H1 (cell line): ENCODE measurements around the gene NADK2. TPM values are rescaled to one million over a fixed set of nuclear protein-coding genes. Genes with fewer than 3 reads are reported as not detected.
A peak's percentile ranks its signal among the peaks of the same experiment; 100 is the strongest.

ENCODE experiments used
- CTCF ChIA-PET: fragments of 300-600 bp; sonication (Branson Sonifier 250); formaldehyde crosslinking; loops from one replicate; lab custom pipeline; 2021; ENCODE audit not compliant: partially characterized antibody; lab: Charles Lee
- POLR2A ChIA-PET: fragments of 300-600 bp; sonication (Branson Sonifier 250); formaldehyde crosslinking; loops from one replicate; lab custom pipeline; 2021; ENCODE audit warnings: inconsistent platforms; ENCODE audit not compliant: partially characterized antibody; lab: Charles Lee
- DNase-seq, 2 experiments: peaks; one replicate each; pipeline versions ENCODE4 v3.0.0 to v3.0.0-alpha.2; 2010 to 2022; ENCODE audit warnings: low spot score in 2 of 2, low read depth in 1 of 2, mixed read lengths in 1 of 2
- FAIRE-seq: peaks from 2 replicates; lab custom pipeline; 2011; peaks lifted over from hg19 to GRCh38; lab: Jason Lieb, UNC
- H2AFZ ChIP-seq: 2 replicates; pipeline ENCODE4 v1.8.1; 2012; ENCODE audit warnings: low read length, inconsistent platforms
- H2AK5ac ChIP-seq: 2 replicates; pipeline ENCODE4 v1.6.1; 2013; ENCODE audit warnings: low read depth, low read length
- H2BK120ac ChIP-seq: replicated peaks from 2 replicates; pipeline ENCODE3; 2013; ENCODE audit warnings: low read depth, low read length, inconsistent platforms
- H2BK12ac ChIP-seq: 2 replicates; pipeline ENCODE4 v1.6.1; 2013; ENCODE audit warnings: low read depth, low read length
- H2BK15ac ChIP-seq: 2 replicates; pipeline ENCODE4 v1.6.1; 2013; ENCODE audit warnings: low read length
- H2BK20ac ChIP-seq: 2 replicates; pipeline ENCODE4 v1.6.1; 2013; ENCODE audit warnings: low read length
- H2BK5ac ChIP-seq: 2 replicates; pipeline ENCODE4 v1.6.1; 2013; ENCODE audit warnings: low read depth, low read length
- H3K14ac ChIP-seq: 2 replicates; pipeline ENCODE4 v1.6.1; 2013; ENCODE audit warnings: inconsistent platforms; ENCODE audit not compliant: insufficient read length
- H3K18ac ChIP-seq: 2 replicates; pipeline ENCODE4 v1.6.1; 2013; ENCODE audit warnings: low read length; ENCODE audit errors: extremely low read depth
- H3K23ac ChIP-seq: 2 replicates; pipeline ENCODE4 v1.6.1; 2013; ENCODE audit warnings: inconsistent platforms; ENCODE audit not compliant: insufficient read length
- H3K23me2 ChIP-seq: 2 replicates; pipeline ENCODE4 v1.6.1; 2013; ENCODE audit warnings: low read depth, low read length
- H3K27ac ChIP-seq: 2 replicates; pipeline ENCODE4 v1.6.1; 2011; ENCODE audit warnings: low read depth, low read length, inconsistent platforms
- H3K27me3 ChIP-seq, 4 experiments: replicated peaks in 1 of 4; 1 replicate in 1 of 4; 2 replicates in 3 of 4; pipeline versions ENCODE4 v1.6.1 to v1.8.1; 2011 to 2013; ENCODE audit warnings: low read length in 3 of 4, mild to moderate bottlenecking in 3 of 4, inconsistent platforms in 2 of 4, mixed read lengths in 2 of 4, moderate library complexity in 1 of 4; ENCODE audit not compliant: control insufficient read depth in 3 of 4, insufficient read depth in 3 of 4; ENCODE audit errors: extremely low read depth in 1 of 4
- H3K36me3 ChIP-seq, 4 experiments: 2 replicates each; pipeline versions ENCODE4 v1.6.1 to v1.8.1; 2011 to 2013; ENCODE audit warnings: mild to moderate bottlenecking in 4 of 4, low read length in 3 of 4, moderate library complexity in 2 of 4, control low read depth in 1 of 4, inconsistent platforms in 1 of 4; ENCODE audit not compliant: insufficient read depth in 4 of 4, control insufficient read depth in 2 of 4
- H3K4ac ChIP-seq: replicated peaks from 2 replicates; pipeline ENCODE3; 2013; ENCODE audit warnings: low read length, low read depth, mixed read lengths, inconsistent platforms; ENCODE audit not compliant: insufficient read length
- H3K4me1 ChIP-seq, 4 experiments: replicated peaks in 1 of 4; 1 replicate in 1 of 4; 2 replicates in 3 of 4; pipeline versions ENCODE4 v1.6.1 to v1.8.1; 2011 to 2013; ENCODE audit warnings: low read length in 3 of 4, inconsistent platforms in 2 of 4, mixed read lengths in 1 of 4; ENCODE audit not compliant: insufficient read depth in 4 of 4, control insufficient read depth in 3 of 4
- H3K4me2 ChIP-seq, 2 experiments: 2 replicates each; pipeline versions ENCODE4 v1.6.1 to v1.8.1; 2011 to 2013; ENCODE audit warnings: low read depth in 2 of 2, low read length in 2 of 2, control low read depth in 1 of 2, inconsistent platforms in 1 of 2, mild to moderate bottlenecking in 1 of 2; ENCODE audit not compliant: insufficient read depth in 1 of 2
- H3K4me3 ChIP-seq, 4 experiments: fragments of 200-600, 300-600 bp in 1 of 4; sonication (generic), shearing (Covaris generic), sonication (Bioruptor Twin) in 1 of 4; 2 replicates each; pipeline versions ENCODE4 v1.5.1 to v1.8.1; 2011 to 2016; ENCODE audit warnings: low read length in 4 of 4, low read depth in 3 of 4, control low read depth in 2 of 4, inconsistent platforms in 2 of 4, mild to moderate bottlenecking in 2 of 4, mixed read lengths in 1 of 4, moderate library complexity in 1 of 4; ENCODE audit not compliant: insufficient read depth in 2 of 4; ENCODE audit errors: extremely low read depth in 1 of 4
- H3K56ac ChIP-seq: replicated peaks from 2 replicates; pipeline ENCODE3; 2013; ENCODE audit warnings: low read depth, mild to moderate bottlenecking, mixed read lengths, low read length, inconsistent platforms; ENCODE audit not compliant: insufficient read length
- H3K79me1 ChIP-seq: 2 replicates; pipeline ENCODE4 v1.6.1; 2013; ENCODE audit warnings: low read depth, low read length, control low read depth
- H3K79me2 ChIP-seq, 2 experiments: 2 replicates each; pipeline versions ENCODE4 v1.6.1 to v1.8.1; 2012 to 2013; ENCODE audit warnings: low read length in 2 of 2, mild to moderate bottlenecking in 2 of 2, inconsistent platforms in 1 of 2; ENCODE audit not compliant: insufficient read depth in 2 of 2, control insufficient read depth in 1 of 2
- H3K9ac ChIP-seq, 4 experiments: replicated peaks in 1 of 4; 1 replicate in 1 of 4; 2 replicates in 3 of 4; pipeline versions ENCODE4 v1.6.1 to v1.8.1; 2011 to 2013; ENCODE audit warnings: low read depth in 3 of 4, low read length in 3 of 4, control low read depth in 2 of 4, mild to moderate bottlenecking in 2 of 4, moderate library complexity in 2 of 4, inconsistent platforms in 1 of 4; ENCODE audit errors: extremely low read depth in 1 of 4
- H3K9me3 ChIP-seq, 2 experiments: 2 replicates each; pipeline versions ENCODE4 v1.6.1 to v1.8.1; 2012 to 2013; ENCODE audit warnings: mild to moderate bottlenecking in 2 of 2, moderate library complexity in 2 of 2, control low read depth in 1 of 2, inconsistent platforms in 1 of 2, low read depth in 1 of 2, low read length in 1 of 2, mixed read lengths in 1 of 2; ENCODE audit not compliant: insufficient read depth in 2 of 2
- H4K20me1 ChIP-seq, 2 experiments: replicated peaks in 1 of 2; 2 replicates each; pipeline versions ENCODE3 to v1.8.1; 2011 to 2013; ENCODE audit warnings: inconsistent platforms in 2 of 2, low read length in 2 of 2, mild to moderate bottlenecking in 1 of 2; ENCODE audit not compliant: insufficient read depth in 2 of 2, control insufficient read depth in 1 of 2
- H4K5ac ChIP-seq: 2 replicates; pipeline ENCODE4 v1.6.1; 2013; ENCODE audit warnings: low read length, low read depth, mixed read lengths, inconsistent platforms; ENCODE audit not compliant: insufficient read length
- H4K8ac ChIP-seq: 2 replicates; pipeline ENCODE4 v1.8.0; 2013; ENCODE audit warnings: mild to moderate bottlenecking, moderate library complexity, low read length, inconsistent platforms; ENCODE audit not compliant: insufficient read depth; ENCODE audit errors: extremely low read depth
- H4K91ac ChIP-seq: replicated peaks from 2 replicates; pipeline ENCODE3; 2013; ENCODE audit warnings: low read length, mixed read lengths, inconsistent platforms; ENCODE audit not compliant: insufficient read length
- CBX5 ChIP-seq: fragments of 300-800, 300-1000 bp; sonication (generic); IDR thresholded peaks from 2 replicates; pipeline ENCODE4 v1.7.1; 2016; ENCODE audit warnings: antibody characterized with exemption, low read length, low read depth
- EGR1 ChIP-seq: IDR thresholded peaks from 2 replicates; pipeline ENCODE4 v1.6.1; 2011; ENCODE audit warnings: low read depth, low read length, borderline replicate concordance
- SAP30 ChIP-seq: fragments of 300-600 bp; sonication (generic); IDR thresholded peaks from 2 replicates; pipeline ENCODE4 v1.7.1; 2012; ENCODE audit warnings: low read length, moderate library complexity, mild to moderate bottlenecking, inconsistent platforms; ENCODE audit not compliant: insufficient read depth, insufficient replicate concordance
- SIN3A ChIP-seq, 2 experiments: IDR thresholded peaks in 1 of 2; conservative IDR thresholded peaks in 1 of 2; 2 replicates each; pipeline ENCODE4 v1.6.1; 2011 to 2012; ENCODE audit warnings: low read length in 2 of 2, improper control_type of control experiment in 1 of 2, low read depth in 1 of 2, mild to moderate bottlenecking in 1 of 2
- WGBS, 2 experiments: shearing (Covaris generic) in 1 of 2; methylation state at CpG; one replicate each; pipeline versions ENCODE4 v1.1.6 to v1.1.7; 2013 to 2015; ENCODE audit warnings: low lambda C conversion rate in 2 of 2, mixed read lengths in 2 of 2, inconsistent platforms in 1 of 2, low coverage in 1 of 2, missing lambda C conversion rate in 1 of 2; ENCODE audit not compliant: insufficient replicate concordance in 2 of 2, insufficient coverage in 1 of 2, insufficient read length in 1 of 2; ENCODE audit errors: extremely low coverage in 1 of 2, missing lambda C conversion rate in 1 of 2; 5-methylcytosine and 5-hydroxymethylcytosine counted together
- polyA plus RNA-seq, 7 experiments: library from polyadenylated mRNA; depleted of rRNA in 3 of 7; stranded (reverse) in 5 of 7; unstranded in 2 of 7; fragments of >200 nt in 5 of 7; fragments of 200-250 nt in 2 of 7; gene quantifications; 1 replicate in 5 of 7; 2 replicates in 1 of 7; 4 replicates in 1 of 7; pipeline versions ENCODE4 v1.2.1 to v1.2.3, GENCODE V29; 2011 to 2013; ENCODE audit warnings: missing spikeins in 2 of 7, mixed read lengths in 2 of 7
- total RNA-seq: library from RNA; stranded (reverse); fragmentation: NEBNext Ultra II Directional; extraction: Animal tissue kit (Norgen Biotek cat#: 25700); gene quantifications from 2 replicates; pipeline ENCODE4 v1.2.1, GENCODE V29; 2021

The NADK2 gene
- total and polyA plus RNA-seq, 2 of the 8 experiments (the other 6 are each of a cell fraction or from before 2014, with no cell fraction given), result 3.4 to 16.1 TPM

GRCh38 chr5:36152324-36153297, 89.1 kb downstream of the NADK2 start:
- no peak for DNase-seq
- Histone ChIP-seq H3K56ac (no peak overlapping the region), H2BK5ac (peak overlapping the region; percentile 55; the same call in 1 of the 2 replicates), H3K4me3 (peak overlapping the region; percentile 85 to 90 (median 86)), H3K27ac (peak overlapping the region; percentile 42; the same call in 1 of the 2 replicates), H2AK5ac (no peak overlapping the region), H3K14ac (no peak overlapping the region), H2BK15ac (no peak overlapping the region), H4K5ac (no peak overlapping the region), H3K79me1 (no peaks in the 10 kb centered on the region), H3K79me2 (peaks cover 0 to 37% of the 10 kb centered on the region in 2 experiments; a peak in 3 of 4 replicates), H3K36me3 (peaks cover 0 to 36% (median 11%) of the 10 kb centered on the region in 4 experiments; a peak in 7 of 8 replicates), H3K18ac (peak overlapping the region; percentile 81), H3K9me3 (no peaks in the 10 kb centered on the region), H4K91ac (no peak overlapping the region), H4K20me1 (no peaks in the 10 kb centered on the region), H3K4me2 (peak overlapping the region; percentile 76 to 96), H3K9ac (peak overlapping the region; percentile 77 to 97 (median 84)), H3K23ac (no peak overlapping the region), H2BK20ac (no peak overlapping the region), H3K4ac (no peak overlapping the region), H4K8ac (no peak overlapping the region), H2BK120ac (no peak overlapping the region), H2AFZ (peak overlapping the region; percentile 88), H3K27me3 (no peaks in the 10 kb centered on the region), H3K4me1 (peaks cover 0 to 5% (median 2%) of the 10 kb centered on the region in 4 experiments; a peak in 3 of 7 replicates), H3K23me2 (peaks cover 12% of the 10 kb centered on the region; the same call in 1 of the 2 replicates), H2BK12ac (0 out of 2 replicates have a peak overlapping the region, but pooled peaks have one; percentile 41)
- CTCF ChIA-PET, result interaction anchor here (0.6 to 6.1 kb wide), 9 partner anchors 8 to 1616 kb away, joined by 3 to 44 read pairs (median 3); partner anchors contain the start of gene UGT3A2
- POLR2A ChIA-PET, result interaction anchor here (0.7 to 2.4 kb wide), 10 partner anchors 13 to 923 kb away, joined by 3 to 13 read pairs (median 4); partner anchors contain the start of genes NADK2, PRLR and UGT3A2
- no peak for FAIRE-seq
- TF ChIP-seq CBX5, result no peak
- TF ChIP-seq SIN3A (conservative IDR thresholded peaks at IDR 0.05 in 1 of 2, IDR thresholded peaks at IDR 0.05 in 1 of 2; ENCODE audit: low read depth in 1 of 2, low read length in 2 of 2), result 0 out of 4 replicates have a peak, but pooled peaks of 1 of the 2 experiments have one; percentile 42
- TF ChIP-seq SAP30, result peak; percentile 29
- no peak for TF ChIP-seq EGR1
- 11% methylated on average over 24 of the region's 24 CpGs; no CpG with 5 or more reads in 1 of the 2 experiments for WGBS, 2 experiments
